HS-27A (cell line): Measurements from ENCODE around the gene MUC4.
"Not testable (repeated sequence)": the region's sequence is repeated elsewhere in the genome, so short reads cannot be mapped to it uniquely, and the experiment has no call there.

ENCODE experiments used
- DNase-seq: peaks from one replicate; pipeline ENCODE4 v3.0.0-alpha.2; 2012; ENCODE audit warnings: low read depth, missing footprints

The MUC4 gene

GRCh38 chr3:195838714-195839113 lies 27.0 kb upstream of the MUC4 start:
- no peak for DNase-seq

GRCh38 chr3:195836476-195837135 lies 24.9 kb upstream of the MUC4 start:
- DNase-seq: no peak

- no peak for DNase-seq
Measured at GRCh38 chr3:195835791-195836190, 24.1 kb upstream of the MUC4 start.

DNA sequence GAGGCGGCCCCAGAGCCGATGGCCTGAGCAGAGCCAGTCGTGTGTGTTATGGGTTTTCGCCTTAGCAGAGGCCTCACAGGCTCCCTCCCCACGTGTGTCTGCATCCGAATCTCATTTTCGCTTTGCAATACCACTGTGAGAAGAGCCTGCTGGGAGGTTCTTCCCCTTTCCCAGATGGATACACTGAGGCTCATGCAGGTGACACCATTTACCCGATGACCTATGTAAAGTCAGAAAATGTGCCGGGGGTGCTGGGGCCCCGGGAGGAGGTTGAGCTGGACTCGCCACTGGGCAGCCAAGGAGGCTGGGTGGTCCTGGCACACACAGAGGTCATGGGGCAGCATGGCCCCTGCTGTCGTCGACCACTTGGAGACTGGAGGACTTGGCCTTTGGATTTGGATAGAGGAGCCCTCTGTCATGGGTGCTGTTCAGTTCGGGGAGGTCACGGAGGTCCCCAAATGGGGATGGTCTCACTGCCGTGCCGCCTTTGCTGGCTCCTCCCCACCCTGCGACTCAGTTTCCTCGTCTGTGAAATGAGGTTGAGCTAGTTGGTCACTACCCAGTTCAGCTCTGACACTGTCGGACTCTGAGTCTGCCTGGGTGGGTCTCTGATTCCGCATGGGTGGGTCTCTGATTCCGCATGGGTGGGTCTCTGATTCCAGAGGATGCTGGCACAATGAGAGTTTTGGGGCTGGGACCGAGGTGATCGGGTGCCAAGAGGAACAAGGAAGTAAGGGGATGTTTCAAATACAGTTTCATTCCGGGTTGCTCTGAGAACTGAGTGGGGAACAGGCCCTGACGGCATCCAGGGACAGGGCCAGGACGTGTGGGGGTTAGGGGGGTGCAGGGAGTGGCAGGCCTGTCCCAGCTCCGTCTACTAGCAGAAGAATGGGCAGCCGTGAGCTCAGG lies 23.2 kb upstream of the MUC4 start:
- DNase-seq: no peak

DNA sequence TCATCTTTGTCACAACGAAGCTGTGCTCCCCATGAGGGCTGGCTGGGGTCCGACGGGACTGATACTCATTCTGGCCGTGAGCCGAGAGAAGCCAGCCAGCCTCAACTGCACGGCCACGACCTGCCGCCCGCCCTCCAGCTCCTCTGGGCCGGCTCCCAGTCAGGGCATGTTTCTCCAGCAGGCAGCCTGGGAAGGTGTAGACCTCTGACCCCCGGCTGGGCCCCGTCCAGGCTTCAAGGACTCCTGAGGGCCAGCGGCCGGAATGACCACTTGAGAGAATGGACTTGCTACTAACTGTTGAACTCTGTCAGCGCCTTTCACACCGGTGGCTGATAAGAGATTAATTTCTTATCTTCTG lies 18.1 kb upstream of the MUC4 start:
- DNase-seq: no peak

GRCh38 chr3:195828762-195829161 lies 17.0 kb upstream of the MUC4 start:
- no peak for DNase-seq

DNA sequence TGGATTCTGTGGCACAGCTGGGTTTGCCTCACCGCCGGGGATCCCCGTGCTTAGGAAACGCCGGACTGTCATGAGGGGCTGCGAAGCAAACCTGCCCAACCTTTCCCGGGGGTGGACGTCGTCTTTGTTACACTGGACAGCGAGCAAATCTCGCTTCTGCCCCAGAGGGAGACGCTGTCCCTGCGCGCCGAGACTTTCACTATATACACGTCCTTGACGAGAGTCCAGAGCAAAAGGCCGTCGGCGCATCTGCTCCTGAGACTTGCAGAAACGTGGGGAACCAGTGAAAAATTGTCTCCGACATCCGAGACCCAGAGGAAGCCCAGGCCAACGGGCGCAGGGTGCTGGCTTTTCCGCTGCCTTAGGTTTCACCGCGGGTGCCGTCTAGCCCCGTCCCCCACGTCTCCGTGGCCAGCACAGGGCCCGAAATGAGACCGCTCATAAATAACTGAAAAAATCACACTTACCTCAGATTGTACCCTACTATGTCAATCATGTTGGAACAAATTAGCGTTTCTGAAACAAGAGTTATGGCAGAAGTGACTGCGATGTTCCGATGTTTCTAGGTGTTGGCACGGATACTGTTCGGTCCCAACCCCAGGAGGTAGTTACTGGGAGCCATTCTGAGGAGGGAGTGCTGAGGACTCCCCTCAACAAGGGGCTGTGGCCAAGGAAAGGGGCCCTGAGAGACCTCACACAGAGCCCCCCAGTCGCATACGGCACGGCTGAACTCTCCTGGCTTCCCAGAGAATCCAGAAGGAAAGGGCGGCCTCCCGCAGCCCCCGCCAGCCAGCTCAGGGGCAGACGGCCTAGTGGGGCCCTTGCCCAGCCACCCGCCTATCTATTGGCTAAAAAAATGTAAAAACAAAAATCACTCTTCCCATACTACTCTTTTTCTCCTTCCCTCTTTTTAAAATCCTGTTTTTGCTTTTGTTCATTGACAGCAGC lies 14.4 kb upstream of the MUC4 start:
- DNase-seq: no peak

GRCh38 chr3:195825191-195825588 lies 13.5 kb upstream of the MUC4 start:
- no peak for DNase-seq

GRCh38 chr3:195824425-195825190 lies 12.9 kb upstream of the MUC4 start:
- not testable (repeated sequence) for DNase-seq

- DNase-seq: no peak
Measured at GRCh38 chr3:195823999-195824398, 12.3 kb upstream of the MUC4 start.

DNA sequence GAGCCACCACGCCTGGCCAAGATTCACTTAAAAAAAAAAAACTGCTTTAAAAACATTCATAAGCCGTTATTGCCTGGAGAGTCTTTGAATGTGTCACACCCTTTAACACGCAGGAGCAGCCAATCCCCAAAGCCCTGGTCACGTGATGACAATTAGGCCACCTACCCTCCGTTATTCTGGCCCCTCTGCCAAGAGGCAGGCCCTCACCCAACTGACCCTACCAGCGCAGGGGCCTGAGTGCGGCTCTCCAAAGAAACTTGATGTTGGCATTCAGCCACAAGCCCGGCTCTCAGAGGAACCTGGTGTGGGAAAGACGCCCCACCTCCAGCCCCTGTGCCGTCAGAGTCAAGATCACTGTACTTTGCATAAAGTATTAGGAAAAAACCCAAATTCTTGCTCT lies 11.6 kb upstream of the MUC4 start:
- no peak for DNase-seq

- DNase-seq: no peak
Measured at GRCh38 chr3:195822131-195822696, 10.5 kb upstream of the MUC4 start.

- no peak for DNase-seq
Measured at GRCh38 chr3:195821403-195822130, 9.8 kb upstream of the MUC4 start.

DNA sequence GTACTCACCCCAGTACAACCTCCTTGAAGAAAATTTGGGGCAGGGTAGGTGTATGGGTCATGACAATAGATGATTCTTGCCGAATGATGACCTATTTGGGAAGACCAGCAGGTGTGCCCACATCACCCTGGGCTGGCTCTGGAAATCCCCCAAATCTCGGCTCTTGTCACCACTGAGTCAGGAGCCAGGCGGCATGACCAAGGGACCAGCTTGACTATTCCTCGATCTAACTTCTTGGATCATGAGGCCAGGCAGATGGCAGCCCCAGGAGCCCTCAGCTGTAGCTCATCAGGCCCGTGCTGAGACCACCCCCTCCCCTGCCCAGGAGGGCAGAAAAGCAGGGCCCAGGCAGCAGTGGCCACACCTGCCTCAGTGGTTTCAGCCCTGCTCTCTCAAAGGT lies 9.2 kb upstream of the MUC4 start:
- no peak for DNase-seq

DNA sequence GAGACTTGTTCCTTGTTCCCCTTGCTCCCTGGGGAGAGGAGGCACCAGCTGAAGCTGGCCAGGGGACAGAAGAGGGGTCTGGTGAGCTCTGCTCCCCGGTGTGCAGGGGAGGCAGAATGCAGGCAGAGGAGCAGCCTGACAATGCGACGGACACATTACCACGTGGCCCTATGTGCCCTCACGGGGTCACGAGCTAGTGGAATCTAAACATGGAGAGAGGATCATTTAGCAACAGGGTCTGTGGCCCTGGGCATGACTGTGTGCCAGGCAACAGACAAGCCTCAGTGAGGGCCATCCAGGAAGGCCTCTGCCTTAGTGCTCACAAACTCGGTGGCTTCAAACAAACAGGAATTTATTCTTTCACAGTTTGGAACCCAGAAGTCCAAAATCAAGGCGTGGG lies 8.5 kb upstream of the MUC4 start:
- DNase-seq: no peak

- no peak for DNase-seq
Measured at GRCh38 chr3:195818301-195818700, 6.6 kb upstream of the MUC4 start.

DNA sequence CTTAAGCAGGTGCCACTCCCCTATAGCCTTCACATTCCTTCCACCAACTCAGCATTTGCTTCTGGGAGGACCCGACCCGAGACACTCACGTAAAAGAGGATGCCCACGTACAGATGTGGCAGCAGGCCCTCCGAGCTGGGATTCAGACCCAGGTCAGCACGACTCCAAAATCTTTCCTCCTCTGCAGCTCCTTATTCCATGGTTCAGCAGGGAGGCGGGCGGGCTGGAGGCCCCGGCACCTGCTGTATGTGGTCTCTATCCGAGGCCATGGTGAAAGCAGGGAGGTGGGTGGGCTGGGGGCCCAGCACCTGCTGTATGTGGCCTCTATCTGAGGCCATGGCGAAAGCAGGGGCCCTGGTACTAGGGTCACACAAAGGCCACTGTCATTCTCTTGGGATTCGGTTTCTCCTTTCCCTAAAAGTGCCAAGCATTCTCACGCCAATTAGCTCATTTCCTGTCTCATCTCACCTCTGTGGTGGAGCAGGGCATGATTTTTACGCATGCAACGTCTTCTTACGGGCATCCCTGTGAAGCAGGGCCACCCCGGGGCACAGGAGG lies 5.9 kb upstream of the MUC4 start:
- DNase-seq: no peak

DNA sequence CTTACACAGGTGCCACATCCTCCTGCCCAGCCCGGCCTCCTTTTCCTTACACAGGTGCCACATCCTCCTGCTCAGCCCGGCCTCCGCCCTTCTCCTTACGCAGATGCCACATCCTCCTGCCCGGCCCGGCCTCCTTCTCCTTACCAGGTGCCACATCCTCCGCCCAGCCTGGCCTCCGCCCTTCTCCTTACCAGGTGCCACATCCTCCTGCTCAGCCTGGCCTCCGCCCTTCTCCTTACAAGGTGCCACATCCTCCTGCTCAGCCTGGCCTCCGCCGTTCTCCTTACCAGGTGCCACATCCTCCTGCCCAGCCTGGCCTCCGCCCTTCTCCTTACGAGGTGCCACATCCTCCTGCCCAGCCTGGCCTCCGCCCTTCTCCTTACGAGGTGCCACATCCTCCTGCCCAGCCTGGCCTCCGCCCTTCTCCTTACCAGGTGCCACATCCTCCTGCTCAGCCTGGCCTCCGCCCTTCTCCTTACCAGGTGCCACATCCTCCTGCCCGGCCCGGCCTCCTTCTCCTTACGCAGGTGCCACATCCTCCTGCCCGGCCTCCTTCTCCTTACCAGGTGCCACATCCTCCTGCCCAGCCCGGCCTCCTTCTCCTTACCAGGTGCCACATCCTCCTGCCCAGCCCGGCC lies 4.7 kb upstream of the MUC4 start:
- not testable (repeated sequence) for DNase-seq

DNA sequence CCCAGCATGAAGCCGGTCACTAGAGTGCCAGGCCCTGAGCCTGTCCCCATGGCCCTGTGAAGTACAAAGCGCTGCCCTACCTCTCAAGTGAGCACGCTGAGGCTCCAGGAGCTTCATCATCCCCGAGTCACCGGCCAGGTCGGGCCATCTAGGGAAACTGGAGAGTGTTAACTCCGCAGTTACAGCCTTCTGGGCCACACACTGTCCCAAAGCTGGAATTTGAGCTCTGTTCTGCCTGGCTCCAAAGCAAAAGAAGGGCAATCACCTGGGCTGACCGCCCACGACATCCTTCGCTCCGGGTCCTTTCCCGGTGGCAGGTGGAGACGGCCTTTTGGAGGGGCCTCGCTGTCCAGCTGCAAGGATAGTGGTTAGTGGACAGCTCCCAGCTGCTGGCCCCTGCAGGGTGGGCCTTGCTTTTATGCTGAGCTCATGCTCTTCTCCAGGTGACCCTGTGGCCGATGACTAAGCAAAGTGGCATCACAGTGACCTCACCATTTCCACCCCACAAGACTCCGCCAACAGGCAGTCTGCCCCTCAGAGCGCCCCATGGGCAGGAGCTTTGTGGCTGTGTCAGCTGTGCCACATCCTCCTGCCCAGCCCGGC lies 3.5 kb upstream of the MUC4 start:
- no peak for DNase-seq
